Measurements from ENCODE around the gene FAM136A.
"Not testable (repeated sequence)": the region's sequence is repeated elsewhere in the genome, so short reads cannot be mapped to it uniquely, and the experiment has no call there.

GRCh38 chr2:70269422-70270302 lies 32.2 kb downstream of the FAM136A start:
- TF ChIP-seq CTCF (IDR thresholded peaks at IDR 0.05); ZFX (IDR thresholded peaks at IDR 0.05; ENCODE audit: borderline replicate concordance): not testable (repeated sequence)

Measured in 22Rv1 (cell line).